GM19035 (cell line): ENCODE results near the gene SLC26A6.

ENCODE experiments used
- ATAC-seq: cut with Tn5 transposase; IDR thresholded peaks from one replicate; pipeline ENCODE4 v1.9.1; 2021; ENCODE audit not compliant: unreplicated experiment

Gene SLC26A6

DNA sequence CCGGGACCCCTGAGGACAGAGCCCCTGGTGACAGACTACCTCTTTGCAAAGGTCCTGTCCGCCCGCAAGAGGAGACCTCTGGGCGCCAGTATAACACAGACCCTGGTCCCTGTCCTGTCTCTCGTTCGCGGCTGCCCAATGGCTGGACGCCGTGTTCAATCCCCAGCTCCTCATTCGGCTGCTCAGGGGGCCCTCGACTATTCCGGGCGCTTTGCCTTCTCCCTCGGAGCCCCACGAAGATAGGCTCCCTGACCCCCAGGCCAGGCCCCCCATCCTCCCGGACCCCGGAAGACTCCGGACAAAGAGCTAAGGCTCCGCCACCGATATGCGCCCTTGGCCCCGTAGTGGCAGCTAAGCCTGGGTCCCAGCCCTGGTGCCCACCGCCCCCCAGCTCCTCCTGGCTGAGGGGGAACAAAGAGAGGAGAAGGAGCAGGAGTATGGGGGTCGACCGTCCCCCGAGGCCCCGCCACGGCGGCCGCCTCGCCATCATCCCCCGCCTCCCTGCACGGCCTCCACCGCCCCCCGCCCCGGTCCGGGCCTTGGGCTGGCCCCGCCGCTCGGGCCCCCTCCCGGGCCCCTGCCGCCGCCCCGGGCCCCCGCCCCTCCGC lies 27.0 kb upstream of the SLC26A6 start:
- no peak for ATAC-seq

DNA sequence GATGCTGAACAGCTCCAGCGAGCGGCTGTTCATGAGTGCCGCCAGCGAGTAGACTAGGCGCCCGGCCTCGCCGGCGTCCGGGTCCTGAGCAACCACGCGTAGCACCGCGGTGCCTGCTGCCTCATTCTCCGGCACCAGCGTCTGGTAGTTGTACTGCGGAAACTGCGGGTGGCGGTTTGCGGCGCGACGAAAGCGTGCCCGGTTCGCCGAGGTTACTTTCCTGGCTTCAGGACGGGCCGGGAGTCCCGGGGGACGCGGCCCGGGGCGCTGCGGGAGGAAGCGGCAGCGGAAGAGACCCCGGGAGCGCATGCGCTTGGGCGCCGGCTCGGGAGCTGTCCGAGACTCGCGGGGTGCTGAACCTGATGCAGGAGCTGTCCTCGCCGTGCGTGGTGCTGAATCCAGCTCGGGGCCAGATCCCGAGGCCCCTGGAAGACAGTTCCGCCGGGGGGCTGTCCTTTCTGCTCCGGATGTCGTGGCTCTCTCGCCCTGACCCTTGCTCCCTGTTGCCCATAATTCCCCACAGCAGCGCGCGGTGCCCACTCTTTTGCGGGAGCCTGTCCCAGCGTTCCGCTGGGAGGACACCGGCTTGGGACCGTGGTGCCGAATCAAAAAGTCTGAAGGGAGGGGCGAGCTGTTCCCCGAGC lies 26.4 kb upstream of the SLC26A6 start:
- no peak for ATAC-seq

DNA sequence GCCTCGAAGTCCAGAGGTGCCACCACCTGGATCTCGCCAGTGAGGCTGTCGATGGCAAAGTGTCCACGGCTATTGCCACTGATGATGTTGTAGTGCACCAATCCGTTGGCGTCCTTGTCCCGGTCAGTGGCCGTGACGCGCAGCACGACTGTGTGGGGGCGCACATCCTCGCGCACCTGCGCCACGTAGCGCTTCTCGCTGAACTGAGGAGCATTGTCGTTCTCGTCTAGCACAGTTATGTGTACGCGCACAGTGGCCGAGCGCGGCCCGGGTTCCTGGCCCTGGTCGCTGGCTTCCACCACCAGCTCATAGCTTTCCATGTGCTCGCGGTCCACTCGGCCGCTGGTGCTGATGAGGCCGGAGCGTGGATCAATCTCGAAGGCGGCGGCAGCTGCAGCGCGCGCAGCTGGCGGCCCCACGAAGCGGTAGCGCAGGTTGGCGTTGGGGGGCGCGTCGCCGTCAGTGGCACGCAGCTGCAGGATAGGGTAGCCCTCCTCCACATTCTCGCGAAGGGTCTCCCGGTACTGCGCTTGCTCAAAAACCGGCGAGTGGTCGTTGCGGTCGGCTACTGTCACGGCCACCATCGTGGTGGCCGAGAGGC lies 25.6 kb upstream of the SLC26A6 start:
- no peak for ATAC-seq

DNA sequence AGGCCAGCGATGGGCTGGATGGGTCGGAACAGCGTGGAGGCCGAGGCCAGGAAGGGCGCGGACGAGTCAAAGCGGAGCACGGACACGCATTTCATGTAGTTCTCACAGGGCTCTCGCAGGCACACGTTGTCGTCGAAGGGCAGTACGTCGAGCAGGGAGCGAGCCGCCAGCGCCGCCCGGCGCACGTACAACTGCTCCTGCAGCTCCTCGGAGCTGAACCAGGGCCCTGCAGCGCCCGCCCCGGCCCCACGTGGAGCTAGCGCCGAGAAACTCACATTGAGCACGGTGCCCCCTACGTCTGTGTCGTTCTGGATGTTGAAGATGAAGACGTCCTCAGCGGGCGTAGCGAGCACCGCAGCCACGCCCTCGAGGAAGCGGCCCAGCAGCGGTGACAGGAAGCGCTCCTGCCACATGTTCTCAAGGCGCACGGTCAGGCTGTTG lies 21.6 kb upstream of the SLC26A6 start:
- no peak for ATAC-seq

DNA sequence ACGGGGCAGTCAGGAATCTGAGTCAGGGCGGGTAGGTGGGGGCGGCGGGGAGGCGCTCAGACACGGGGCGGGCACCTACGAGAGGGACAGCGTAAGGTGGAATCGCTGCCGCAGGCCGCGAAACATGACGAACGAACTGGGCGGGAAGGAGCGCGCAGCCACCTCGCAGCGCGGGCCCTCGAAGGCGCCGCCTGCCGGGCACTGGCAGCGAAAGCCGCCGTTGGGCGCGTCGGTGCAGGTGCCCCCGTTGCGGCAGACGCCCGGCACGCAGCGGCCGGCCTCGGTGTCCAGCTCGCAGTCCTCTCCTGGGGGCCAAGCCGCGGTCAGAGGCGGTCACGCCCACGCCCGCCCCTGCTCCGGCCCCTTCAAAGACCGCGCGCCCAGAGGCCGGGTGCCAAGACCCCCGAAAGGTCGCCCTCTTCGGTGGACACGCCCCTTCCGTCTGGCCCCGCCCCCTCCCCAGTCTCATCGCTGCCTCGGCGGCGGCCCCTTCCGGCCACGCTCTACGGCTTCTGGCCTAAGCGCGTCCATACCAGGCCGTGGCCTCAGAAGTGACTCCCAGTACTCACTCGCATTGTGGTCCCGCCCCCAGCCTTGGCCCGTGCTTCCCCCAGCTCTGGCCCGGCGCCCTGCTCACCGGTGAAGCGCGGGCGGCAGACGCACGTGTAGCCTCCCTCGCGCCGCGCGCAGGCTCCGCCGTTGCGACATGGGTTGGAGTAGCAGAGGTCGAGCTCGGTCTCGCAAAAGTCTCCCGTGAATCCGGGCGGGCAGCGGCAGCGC lies 21.0 kb upstream of the SLC26A6 start:
- peak; percentile 69 for ATAC-seq

DNA sequence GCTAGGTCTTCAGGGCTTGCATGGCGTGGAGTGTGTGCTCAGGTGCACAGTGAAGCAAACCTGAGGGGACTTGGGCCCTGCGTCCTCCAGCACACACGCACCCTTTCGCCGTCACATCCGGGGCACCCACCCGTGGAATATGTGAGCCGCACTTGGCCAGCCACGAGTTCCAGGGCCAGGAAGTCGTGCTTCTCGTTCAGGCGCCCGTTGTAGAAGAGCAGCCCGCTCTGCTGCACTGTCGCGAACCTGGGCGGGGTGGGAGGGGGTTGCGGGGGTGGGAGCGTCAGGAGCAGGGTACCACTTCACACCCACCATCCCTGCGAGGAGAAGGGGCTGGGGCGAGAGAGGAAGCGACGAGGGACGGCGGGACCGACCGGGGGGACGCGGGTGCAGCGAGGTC lies 20.3 kb upstream of the SLC26A6 start:
- ATAC-seq = no peak

DNA sequence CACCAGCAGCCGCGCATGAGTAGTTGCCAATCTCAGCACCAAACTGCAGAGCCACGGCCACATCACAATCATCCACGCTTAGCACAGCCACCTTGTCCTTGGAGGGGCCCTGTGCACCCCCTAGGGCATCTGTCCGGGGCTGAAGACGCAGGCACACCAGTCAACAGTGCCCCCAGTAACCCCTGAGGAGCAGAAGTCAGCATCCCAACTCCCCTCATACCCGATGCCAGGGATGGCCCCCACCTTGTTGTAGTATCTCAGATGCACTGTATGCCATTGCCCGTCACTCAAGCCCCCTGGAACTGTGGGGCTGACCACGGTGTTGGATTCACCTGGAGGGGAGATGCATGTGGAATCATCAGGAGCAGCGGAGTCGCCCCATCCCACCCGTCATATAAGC lies 19.8 kb upstream of the SLC26A6 start:
- no peak for ATAC-seq

DNA sequence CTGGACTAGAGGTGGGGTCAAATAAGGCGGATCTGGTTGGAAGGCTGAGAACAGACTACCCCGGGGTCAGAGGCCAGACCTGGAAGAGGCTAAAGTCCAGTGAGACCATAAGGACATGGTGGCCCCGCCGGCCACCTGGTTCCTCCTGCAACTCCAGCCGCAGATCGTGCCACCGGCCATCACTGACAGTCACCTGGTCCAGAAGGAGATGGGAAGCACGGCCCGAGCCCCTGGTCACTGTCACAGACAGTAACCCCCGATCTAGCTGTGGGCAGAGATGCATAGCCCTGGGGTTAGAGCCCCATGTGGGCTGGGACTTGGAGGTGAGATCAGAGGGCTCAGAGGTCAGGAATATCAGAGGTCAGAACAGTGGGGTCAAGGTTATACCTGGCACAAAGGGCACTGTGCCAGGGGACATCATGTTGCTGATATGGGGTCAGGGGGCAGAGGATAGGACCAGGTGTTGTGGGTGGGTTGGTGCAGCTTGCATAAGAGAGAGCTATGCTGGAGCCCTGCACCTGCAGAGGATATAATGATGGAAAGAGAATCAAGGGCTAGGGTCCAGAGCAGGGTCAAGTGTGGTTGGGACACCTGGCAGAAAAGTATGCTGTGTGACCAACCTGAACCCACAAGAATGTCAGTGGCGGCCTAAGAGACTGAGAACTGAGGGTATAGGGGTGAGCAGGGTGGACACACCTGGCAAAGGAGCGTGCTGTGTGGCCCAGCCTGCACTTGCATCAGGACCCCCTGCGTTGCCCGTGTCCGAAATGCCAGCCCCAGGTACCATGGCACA lies 17.9 kb upstream of the SLC26A6 start:
- ATAC-seq = no peak

DNA sequence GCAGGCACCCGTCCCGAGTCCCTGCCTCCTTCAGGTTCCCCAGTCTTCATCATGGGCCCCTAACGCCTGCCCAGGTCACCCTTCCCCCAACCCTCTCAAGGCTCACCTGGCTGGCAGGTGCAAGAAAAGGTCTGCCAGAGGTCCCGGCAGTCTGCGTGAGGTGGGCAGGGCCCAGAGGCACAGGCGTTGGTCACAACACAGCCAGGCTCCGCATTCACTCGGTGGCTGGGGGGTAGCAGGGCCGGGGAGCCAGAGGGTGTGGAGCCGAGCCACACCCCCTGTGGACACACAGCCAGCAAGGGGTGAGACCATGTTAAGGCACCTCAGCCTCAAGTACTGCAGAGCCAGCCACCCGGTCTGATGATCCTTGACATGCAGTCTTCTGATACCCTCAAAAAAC lies 16.5 kb upstream of the SLC26A6 start:
- ATAC-seq = no peak

DNA sequence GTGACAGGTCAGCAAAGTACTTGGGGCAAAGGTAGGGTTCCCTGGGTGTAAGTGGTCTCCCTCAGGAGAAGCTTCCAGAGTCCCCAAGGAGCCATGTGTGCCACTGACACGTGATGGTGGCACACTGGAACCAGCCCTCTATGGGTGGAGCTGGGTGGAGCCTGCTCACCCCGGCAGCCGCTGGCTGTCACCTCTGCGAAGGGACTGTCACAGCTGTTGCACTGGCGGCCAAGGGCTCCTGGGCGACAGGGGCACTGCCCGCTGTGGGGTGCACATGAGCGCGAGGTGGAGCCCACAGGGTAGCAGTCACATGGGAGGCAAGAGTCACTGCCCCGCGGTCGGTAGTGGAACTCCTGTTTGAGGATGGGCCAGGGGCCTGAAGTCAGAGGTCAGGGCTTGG lies 15.5 kb upstream of the SLC26A6 start:
- ATAC-seq = no peak

DNA sequence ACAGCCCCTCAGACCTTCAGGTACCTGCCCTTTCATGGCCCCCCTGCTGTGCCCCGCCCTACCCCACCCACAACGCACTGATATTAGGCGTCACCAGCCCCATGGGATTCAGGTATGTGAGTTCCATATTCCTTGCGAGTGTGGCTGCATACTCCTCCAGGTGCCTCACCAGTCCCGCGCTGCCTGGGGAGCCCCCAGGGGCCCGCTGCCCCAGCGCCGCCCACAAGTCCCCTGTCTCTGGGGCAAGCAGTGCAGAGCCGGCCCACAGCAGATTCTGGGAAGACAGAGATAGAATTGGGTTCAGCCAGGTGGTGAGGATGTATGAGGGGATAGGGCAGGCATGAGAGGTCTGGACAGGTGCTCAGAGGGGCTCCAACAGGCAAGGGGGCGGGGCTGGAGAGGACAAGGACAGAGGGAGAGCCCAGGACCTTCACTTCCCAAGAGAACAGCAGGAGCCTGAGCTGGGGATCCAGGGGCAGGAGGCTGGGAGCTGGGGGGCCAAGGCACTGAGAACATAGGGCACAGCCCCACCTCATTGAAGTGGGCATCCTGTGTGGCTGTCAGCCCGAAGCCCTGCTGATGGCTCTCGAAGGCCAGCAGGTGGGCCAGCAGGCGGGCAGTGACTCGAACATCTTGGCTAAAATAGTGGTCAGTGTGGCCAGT lies 13.1 kb upstream of the SLC26A6 start:
- ATAC-seq = no peak

DNA sequence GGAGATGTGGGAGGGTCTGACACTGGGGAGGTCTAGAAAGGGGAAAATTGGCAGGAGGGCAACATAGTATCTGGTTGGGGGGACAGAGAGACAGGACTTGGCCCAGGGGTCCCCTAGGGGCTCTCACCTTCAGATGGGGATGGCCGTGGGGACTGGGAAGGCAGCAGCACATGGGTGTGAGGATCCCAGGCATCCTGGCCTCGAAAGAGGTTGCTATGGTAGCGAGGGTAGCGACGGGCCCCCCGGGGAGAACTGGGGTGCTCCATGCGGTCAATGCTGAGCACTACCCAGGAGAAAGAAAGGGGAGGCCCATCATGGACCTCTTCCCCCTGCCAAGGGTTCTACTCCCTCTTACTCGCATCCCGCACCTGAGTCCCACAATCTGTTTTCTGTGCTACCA lies 12.5 kb upstream of the SLC26A6 start:
- ATAC-seq = no peak

DNA sequence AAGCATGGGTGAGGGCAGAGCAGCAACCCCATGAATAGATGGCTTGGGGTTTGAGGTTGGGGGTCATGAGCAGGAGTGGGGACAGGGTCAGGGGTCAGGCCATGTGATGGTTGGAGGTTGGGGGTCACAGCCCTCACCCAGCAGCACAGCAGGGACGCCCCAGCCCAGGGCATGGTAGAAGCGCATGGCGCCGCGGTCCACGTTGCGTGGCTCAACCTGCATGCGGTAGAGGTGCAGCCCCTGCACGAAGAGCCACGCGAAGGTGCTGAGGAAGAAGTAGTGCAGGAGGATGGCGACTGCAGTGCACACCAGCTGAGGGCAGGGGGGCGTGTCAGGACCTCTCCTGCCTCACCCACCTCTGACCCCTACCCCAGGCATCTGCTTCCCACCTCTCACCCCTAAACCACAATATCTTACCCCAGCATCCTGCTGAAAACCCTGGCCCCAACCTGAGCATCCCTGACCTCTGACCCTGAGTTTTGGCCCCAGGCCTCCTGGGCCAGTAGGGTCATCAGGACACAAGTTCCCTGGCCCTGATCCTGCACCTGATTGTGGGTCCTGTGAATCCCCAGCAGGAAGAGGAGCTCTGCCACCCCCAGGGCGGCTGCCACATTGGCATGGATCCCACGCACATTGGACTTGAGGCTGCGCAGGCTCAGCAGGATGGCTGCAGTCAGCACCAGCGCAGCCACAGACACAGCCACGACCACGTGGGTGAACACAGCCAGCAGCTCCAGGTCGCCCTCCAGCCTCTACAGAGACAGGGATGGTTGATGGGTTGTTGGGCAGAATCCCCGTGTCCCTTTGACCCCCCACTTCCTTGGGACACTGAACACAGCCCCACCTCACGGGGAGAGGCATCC lies 9.9 kb upstream of the SLC26A6 start:
- ATAC-seq = no peak

DNA sequence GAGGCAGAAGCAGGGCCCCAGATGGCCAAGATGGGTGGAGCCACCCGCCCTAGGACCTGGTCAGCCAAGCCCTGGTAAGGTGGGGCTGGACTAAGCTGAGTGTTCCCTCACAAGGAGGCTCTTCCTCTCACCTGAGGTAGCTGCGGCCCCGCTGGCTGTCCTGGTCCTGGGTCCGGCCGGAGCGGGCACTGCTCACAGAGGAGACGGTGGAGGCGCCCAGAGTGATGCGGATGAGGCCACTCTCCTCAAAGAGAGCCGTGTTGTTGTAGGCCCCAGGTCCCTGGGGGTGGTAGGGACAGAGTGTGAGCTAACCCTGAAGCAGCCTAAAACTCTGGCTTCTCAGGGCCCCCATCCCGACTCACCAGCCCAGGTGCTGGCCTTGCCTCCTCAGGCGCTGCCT lies 7.3 kb upstream of the SLC26A6 start:
- no peak for ATAC-seq

DNA sequence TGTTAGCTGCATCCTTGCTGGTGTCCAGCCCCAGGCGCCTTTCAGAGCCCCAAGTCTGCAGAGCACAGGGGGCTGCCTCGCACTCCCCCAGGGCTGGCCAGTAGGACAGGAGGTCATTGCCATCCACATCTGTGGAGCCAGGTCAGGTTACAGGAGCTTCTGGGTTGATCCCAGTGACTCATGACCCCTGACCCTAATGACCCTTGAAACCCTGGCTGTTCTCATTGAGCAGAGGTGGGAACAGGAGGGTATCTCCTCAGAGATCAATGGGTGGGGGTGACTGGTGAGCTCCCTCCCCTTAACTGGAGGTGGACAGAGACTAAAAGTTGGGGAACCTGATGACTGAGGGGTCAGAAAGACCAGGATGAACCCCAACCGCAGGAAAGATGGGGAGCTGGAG lies 6.1 kb upstream of the SLC26A6 start:
- no peak for ATAC-seq

DNA sequence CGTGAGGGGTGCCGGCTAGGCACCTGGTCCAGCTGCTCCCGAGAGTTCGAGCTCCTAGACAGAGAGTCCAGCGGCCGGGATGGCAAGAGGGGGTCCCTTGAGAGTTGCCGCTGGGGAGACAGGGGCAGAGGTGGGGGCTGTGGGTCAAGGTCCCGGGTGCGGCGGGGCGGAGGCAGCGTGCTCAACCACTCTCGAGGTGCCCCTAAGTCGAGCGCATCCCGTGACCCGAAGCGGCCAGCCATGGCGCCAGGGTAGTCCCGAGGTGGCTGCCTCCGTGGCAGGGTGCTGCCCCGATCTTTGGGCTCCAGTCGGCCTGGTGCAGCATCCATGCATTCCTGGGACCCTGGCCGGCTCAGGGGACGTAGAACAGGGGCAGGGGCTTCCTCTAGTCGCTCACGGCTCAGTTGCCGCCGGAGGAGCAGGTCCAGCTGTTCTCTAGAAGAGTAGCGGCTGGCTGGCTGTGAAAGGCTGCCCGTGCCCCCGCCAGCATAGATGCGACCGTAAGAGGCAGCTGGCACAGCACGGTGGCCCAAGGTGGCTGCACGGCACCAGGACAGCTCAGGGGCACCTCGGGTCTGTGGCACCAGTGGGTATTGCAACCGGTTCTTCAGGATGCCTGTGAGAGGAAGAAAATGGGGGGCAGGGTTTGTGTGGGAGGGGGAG lies 4.8 kb upstream of the SLC26A6 start:
- ATAC-seq = no peak

DNA sequence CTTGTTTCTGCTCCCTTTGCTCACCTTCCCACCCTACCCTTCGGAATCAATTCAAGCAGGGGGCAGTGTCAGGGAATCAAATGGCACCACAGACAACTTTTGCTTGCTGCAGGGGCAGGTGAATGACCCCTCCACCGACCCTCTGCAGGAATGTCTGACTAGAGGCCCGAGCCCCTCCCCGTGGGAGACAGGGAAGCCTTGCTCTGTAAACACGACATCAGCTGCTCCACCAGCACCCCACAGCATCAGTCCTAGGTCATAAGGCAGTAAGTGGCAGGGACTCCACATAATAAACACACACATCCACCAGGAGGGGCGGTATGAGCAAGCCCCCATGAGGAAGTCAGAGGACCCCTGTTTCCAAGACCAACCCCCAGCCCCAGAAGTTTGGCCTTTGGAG lies 2.0 kb upstream of the SLC26A6 start:
- ATAC-seq = no peak

DNA sequence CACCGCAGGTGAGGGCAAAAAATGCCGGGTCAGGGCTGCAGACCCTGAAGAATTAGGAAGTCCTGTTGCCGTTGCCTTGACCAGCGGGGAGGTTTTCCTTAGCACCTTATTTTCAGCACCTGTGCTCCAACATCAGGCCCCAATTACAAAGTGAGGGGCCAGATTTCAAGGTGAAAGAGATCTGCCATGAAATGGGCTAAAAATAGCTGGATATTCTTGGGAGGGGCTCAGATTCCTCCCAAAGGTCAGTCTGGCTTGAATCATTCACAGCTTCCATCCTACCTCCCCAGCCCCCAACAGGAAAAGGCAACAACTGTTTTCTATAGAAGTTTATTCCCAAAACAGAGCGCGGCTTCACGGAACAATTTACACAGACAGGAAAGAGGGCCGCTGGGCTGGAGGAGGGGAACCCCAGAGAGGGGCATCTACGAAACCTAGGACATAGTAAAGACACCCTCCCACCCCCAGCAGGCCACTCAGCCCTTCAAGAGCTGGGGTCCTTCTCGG lies 941 bp upstream of the SLC26A6 start:
- ATAC-seq = no peak

DNA sequence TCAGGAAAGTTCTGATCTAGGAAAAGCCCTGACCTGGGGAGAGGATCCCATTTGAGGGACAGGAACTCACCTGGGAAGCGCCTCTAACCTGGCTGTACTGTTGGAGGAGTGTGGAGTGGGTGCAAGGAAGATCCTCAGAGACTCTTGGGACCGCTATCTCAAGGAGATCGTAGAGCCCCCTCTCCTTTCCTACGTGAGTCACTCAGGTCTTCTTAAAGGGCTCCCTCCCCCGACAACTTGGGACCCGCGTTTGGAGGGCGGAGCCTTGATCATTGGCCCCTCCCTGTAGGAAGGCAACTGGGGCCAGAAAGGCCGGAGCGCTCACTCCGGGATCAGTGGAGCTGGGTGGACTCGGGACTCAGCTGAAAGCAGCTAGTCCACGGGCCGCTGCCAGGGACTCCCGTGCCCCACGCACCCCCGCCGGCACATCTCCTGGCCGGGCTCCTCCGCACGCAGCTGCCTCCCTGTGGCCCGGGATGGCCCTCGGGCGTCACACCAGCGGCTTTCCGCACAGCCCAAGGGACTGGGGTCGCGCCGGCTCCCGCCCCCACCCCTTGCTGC lies 520 bp downstream of the SLC26A6 start:
- ATAC-seq = peak; percentile 31
